A549 treated with GW870086 at 1 μM for 4 hours (cell line): ENCODE results near the gene SEMA6C. TPM values are rescaled to one million over a fixed set of nuclear protein-coding genes. Genes with fewer than 3 reads are reported as not detected.

Experiments used
- total RNA-seq: library from RNA; stranded (reverse); fragments of 200-300 nt; extraction: Qiagen RNA extraction; gene quantifications from 5 replicates; pipeline ENCODE4 v1.2.3, GENCODE V29; 2022; ENCODE audit warnings: low read depth

Gene SEMA6C, protein sequence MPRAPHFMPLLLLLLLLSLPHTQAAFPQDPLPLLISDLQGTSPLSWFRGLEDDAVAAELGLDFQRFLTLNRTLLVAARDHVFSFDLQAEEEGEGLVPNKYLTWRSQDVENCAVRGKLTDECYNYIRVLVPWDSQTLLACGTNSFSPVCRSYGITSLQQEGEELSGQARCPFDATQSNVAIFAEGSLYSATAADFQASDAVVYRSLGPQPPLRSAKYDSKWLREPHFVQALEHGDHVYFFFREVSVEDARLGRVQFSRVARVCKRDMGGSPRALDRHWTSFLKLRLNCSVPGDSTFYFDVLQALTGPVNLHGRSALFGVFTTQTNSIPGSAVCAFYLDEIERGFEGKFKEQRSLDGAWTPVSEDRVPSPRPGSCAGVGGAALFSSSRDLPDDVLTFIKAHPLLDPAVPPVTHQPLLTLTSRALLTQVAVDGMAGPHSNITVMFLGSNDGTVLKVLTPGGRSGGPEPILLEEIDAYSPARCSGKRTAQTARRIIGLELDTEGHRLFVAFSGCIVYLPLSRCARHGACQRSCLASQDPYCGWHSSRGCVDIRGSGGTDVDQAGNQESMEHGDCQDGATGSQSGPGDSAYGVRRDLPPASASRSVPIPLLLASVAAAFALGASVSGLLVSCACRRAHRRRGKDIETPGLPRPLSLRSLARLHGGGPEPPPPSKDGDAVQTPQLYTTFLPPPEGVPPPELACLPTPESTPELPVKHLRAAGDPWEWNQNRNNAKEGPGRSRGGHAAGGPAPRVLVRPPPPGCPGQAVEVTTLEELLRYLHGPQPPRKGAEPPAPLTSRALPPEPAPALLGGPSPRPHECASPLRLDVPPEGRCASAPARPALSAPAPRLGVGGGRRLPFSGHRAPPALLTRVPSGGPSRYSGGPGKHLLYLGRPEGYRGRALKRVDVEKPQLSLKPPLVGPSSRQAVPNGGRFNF
- total RNA-seq, result 0.91 to 2.9 TPM (median 1.8 TPM) in 5 replicates

DNA sequence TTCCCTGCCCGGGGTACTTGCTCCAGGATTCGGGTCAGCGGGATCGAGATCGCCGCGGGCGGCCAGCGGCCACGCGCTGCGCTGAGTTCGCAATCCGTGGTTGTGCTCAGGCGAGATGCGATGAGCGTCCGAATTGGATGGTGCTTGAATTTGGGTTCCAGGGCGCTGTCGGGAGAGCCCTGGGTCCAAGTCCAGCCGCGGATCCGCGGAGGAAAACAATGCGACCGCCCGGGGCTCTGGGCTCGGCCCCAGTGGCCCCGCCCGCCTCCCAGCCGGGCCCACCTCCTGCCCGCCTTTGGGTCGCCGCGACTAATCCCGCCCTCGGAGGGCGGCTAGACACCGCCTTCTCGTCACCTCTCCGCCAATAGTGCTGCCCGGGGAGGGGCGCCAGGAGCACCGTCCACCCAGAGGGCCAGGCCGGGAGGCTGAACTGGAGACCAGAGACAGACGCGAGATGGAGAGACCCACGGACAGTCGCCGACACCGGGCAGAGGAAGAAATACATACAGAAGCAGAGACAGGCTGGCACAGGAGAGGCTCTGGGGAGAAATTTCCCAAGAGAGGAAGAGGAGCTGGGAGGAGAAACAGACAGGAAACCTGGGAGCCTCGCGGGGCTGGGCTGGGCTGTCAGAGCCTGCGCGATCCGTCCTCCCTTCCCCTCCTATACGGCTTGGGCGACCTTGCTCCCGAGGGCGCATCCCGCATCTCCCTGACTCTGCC lies at the start of gene SEMA6C:
Gene SEMA6C, minus strand, starts transcription at position 220 of the 720 bp plus-strand sequence. CDS start 4,010 bp downstream, outside the sequence.

DNA sequence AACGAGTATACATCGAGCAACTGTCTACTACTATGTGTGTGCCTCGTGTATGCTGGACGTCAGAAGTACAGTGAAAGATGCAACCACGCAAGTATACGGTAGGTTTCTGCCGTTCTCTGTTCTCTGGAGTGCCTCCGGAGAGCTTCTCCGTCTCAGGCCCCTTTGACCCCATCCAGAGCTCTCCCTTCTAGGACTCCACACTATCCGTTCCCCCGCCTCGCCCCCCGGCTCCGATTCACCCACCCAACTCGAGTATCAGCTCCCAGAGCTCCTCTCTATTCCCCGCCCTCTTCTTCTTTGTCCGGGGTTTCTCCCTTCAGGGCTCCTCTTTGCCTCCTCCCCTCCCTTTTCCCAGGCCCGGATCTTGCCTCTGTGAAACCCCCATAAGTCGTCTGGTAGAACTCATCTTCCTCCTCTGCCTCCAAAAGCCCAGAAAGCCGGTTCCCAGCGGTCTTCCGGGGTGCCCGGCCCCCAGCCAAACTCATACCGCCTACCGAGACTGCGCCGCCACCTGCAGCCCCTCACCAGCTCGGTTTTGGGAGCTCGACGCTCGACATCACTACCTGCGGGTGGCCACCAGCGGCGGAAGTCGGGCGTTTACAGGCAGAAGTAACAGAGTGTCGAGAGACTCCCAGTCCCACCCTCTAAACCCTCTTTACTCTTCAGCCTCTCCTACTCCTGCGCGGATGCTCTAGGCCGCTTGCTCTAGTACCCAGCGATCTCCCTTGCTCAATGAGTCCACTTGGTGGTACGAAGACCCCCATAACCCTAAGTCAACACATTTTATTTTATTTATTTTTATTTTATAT lies 43.4 kb upstream of the SEMA6C start, which contains the start of gene VPS72:
Gene VPS72, minus strand, starts transcription at position 561 of the 809 bp plus-strand sequence. Its CDS starts 76 bp downstream, at position 485.

DNA sequence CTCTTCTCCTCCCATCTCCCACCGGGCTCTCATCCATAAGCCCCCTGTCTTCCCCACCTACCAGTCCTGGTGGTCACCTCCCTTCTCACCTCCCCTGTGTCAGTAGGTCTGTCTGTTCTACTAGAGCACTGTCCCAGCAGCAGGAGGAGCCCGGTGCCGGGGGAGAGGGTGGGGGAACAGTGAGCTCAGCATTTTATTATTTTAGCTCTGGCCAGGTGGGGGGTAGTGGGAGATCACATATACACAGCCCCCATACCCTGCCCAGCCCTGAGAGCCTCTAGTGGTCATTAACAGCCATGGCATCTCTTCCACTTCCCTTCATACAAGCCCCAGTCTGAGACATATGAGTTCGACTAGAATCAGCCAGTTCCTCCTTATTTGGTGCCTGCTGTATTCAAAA lies 29.4 kb upstream of the SEMA6C start, which contains the start of gene TMOD4:
Gene TMOD4, minus strand, starts transcription at position 119 of the 400 bp plus-strand sequence. CDS start 1,106 bp downstream, outside the sequence.

DNA sequence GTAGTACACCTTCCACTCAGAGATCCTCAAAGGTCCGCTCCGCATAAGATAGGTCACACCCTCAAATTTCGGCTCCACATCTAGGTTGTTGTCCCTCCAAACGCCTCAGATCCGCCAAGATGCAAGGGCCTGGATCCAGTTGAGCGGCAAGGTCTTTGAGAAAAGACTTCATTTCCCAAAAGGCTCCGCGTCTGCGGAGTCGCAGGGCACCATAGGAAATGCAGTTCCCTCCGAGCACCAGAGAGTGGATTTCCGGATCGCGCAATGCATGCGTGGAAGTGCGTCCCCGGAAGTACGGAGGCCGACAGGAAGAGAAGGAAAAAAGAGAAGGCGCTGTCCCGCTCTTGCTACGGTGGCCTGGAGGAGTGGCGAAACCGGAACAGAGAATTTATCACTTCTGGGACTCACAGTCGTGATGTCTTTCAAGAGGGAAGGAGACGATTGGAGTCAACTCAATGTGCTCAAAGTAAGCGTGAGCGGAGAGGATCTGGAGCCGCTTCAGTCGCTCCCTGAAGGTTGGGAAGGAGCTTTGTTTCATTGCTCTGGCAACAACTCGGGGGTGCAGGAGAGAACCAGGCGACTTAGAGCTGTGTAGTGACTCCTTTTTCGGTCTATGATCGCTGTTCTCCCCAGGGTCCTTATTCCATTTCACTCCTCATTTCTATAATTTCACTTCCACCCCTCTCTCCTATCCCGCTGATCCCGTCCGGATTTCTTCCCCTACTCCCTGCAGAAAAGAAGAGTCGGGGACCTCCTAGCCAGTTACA lies 19.5 kb upstream of the SEMA6C start, which contains the start of the genes LYSMD1 and SCNM1:
Gene LYSMD1, minus strand, starts transcription at position 165 of the 767 bp plus-strand sequence. CDS start 644 bp downstream, outside the sequence.
Gene SCNM1, plus strand, starts transcription at position 407 of the 767 bp plus-strand sequence. Its CDS starts 9 bp downstream, at position 416.

DNA sequence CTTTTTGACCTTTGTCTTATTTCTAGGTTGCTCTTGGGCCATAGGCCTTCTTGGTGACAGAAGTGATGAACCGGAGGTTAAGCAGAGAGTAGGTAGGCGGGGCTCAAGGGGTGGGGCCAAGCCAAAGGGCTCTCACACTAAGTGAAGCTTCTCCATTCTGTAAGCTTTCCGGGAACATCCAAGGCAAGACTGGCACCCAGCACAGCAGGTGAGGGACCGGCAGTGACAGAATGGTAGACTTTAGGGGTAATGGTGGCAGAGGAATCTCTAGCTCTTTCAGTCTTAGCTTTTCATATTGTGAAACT lies 10.0 kb upstream of the SEMA6C start, which contains the start of gene TNFAIP8L2:
Gene TNFAIP8L2, plus strand, starts transcription at position 135 of the 305 bp plus-strand sequence. CDS start 2,049 bp downstream, outside the sequence.

Other genes with a start within 250 kb of the SEMA6C start
- gene SETDB1, start 220.3 kb downstream of the SEMA6C start, total RNA-seq, result 18.0 to 24.1 TPM (median 23.2 TPM) in 5 replicates
- gene CERS2, start 171.8 kb downstream of the SEMA6C start, total RNA-seq, result 240 to 254 TPM (median 248 TPM) in 5 replicates
- gene ANXA9, start 164.3 kb downstream of the SEMA6C start, total RNA-seq, result 0.71 to 1.3 TPM (median 0.99 TPM) in 5 replicates
- 2.6 to 3.6 TPM (median 3.5 TPM) in 5 replicates for gene MINDY1, start 139.7 kb downstream of the SEMA6C start, total RNA-seq
- gene PRUNE1, start 138.2 kb downstream of the SEMA6C start, total RNA-seq, result 10.8 to 15.9 TPM (median 14.0 TPM) in 5 replicates
- gene BNIPL, start 110.0 kb downstream of the SEMA6C start, total RNA-seq, result 0.05 to 0.24 TPM (median 0.12 TPM) in 4 of 5 replicates, not detected in the other
- 5.3 to 8.6 TPM (median 6.4 TPM) in 5 replicates for gene C1orf56, start 98.9 kb downstream of the SEMA6C start, total RNA-seq
- 83.0 to 88.9 TPM (median 84.7 TPM) in 5 replicates for gene CDC42SE1, start 87.0 kb downstream of the SEMA6C start, total RNA-seq
- 12.5 to 18.3 TPM (median 17.0 TPM) in 5 replicates for gene MLLT11, start 86.2 kb downstream of the SEMA6C start, total RNA-seq
- gene GABPB2, start 75.9 kb downstream of the SEMA6C start, total RNA-seq, result 2.9 to 3.5 TPM (median 3.0 TPM) in 5 replicates
- gene TNFAIP8L2, start 10.0 kb upstream of the SEMA6C start, total RNA-seq, result not detected in 5 replicates
- gene LYSMD1, start 19.3 kb upstream of the SEMA6C start, total RNA-seq, result 5.1 to 7.7 TPM (median 5.8 TPM) in 5 replicates
- 42.4 to 52.8 TPM (median 47.8 TPM) in 5 replicates for gene SCNM1, start 19.5 kb upstream of the SEMA6C start, total RNA-seq
- 0.31 to 0.33 TPM in 2 of 5 replicates, not detected in the others for gene TMOD4, start 29.4 kb upstream of the SEMA6C start, total RNA-seq
- 42.3 to 58.6 TPM (median 46.7 TPM) in 5 replicates for gene VPS72, start 43.6 kb upstream of the SEMA6C start, total RNA-seq
- 48.7 to 54.3 TPM (median 49.8 TPM) in 5 replicates for gene PIP5K1A, start 51.9 kb upstream of the SEMA6C start, total RNA-seq
- gene PSMD4, start 108.1 kb upstream of the SEMA6C start, total RNA-seq, result 168 to 195 TPM (median 180 TPM) in 5 replicates
- gene ZNF687, start 135.7 kb upstream of the SEMA6C start, total RNA-seq, result 10.8 to 14.8 TPM (median 12.6 TPM) in 5 replicates
- 23.4 to 27.4 TPM (median 27.0 TPM) in 5 replicates for gene PI4KB, start 180.8 kb upstream of the SEMA6C start, total RNA-seq
- 20.1 to 24.6 TPM (median 23.8 TPM) in 5 replicates for gene RFX5, start 200.6 kb upstream of the SEMA6C start, total RNA-seq
- gene SELENBP1, start 226.1 kb upstream of the SEMA6C start, total RNA-seq, result 6.1 to 8.0 TPM (median 6.9 TPM) in 5 replicates